Measurements from ENCODE around the gene ULK1. TPM values are rescaled to one million over a fixed set of nuclear protein-coding genes. Genes with fewer than 3 reads are reported as not detected.

ULK1 gene
- total RNA-seq, 1 donor = 14.1 TPM

GRCh38 chr12:131920902-131921840 lies 26.7 kb downstream of the ULK1 start:
- no peaks in the 10 kb centered on the region for H3K79me2 ChIP-seq (ENCODE audit: insufficient read depth, low read length)
- H3K36me3 ChIP-seq (ENCODE audit: insufficient read depth, low read length) = peaks cover 13% of the 10 kb centered on the region
- no peaks in the 10 kb centered on the region for H3K9me3 ChIP-seq (ENCODE audit: low read depth, low read length)
- peak; percentile 83 for DNase-seq (ENCODE audit: insufficient read length, low spot score, missing footprints)
- no peaks in the 10 kb centered on the region for H3K4me1 ChIP-seq (ENCODE audit: insufficient read depth, low read length)
- H3K4me2 ChIP-seq (ENCODE audit: insufficient read depth, low read length) = no peak overlapping the region
- no peak overlapping the region for H3K27ac ChIP-seq (ENCODE audit: low read depth, low read length)
- H3K4me3 ChIP-seq (ENCODE audit: insufficient read depth, low read length) = no peak overlapping the region
- no peak for TF ChIP-seq CTCF (IDR thresholded peaks at IDR 0.05; ENCODE audit: extremely low read depth, low read depth, low read length)
- no peak overlapping the region for H2AFZ ChIP-seq (ENCODE audit: low read length)
- H4K20me1 ChIP-seq (ENCODE audit: insufficient read depth, low read length) = no peaks in the 10 kb centered on the region
- H3K27me3 ChIP-seq (ENCODE audit: insufficient read depth, low read length) = no peaks in the 10 kb centered on the region

GRCh38 chr12:131921866-131922769 lies 27.7 kb downstream of the ULK1 start:
- no peak overlapping the region for H2AFZ ChIP-seq (ENCODE audit: low read length)
- H3K79me2 ChIP-seq (ENCODE audit: insufficient read depth, low read length) = no peaks in the 10 kb centered on the region
- no peak for TF ChIP-seq CTCF (IDR thresholded peaks at IDR 0.05; ENCODE audit: extremely low read depth, low read depth, low read length)
- no peak overlapping the region for H3K27ac ChIP-seq (ENCODE audit: low read depth, low read length)
- H3K9me3 ChIP-seq (ENCODE audit: low read depth, low read length) = no peaks in the 10 kb centered on the region
- no peaks in the 10 kb centered on the region for H3K4me1 ChIP-seq (ENCODE audit: insufficient read depth, low read length)
- H3K4me2 ChIP-seq (ENCODE audit: insufficient read depth, low read length) = no peak overlapping the region
- H3K27me3 ChIP-seq (ENCODE audit: insufficient read depth, low read length) = no peaks in the 10 kb centered on the region
- H3K4me3 ChIP-seq (ENCODE audit: insufficient read depth, low read length) = no peak overlapping the region
- peak; percentile 73 for DNase-seq (ENCODE audit: insufficient read length, low spot score, missing footprints)
- H3K36me3 ChIP-seq (ENCODE audit: insufficient read depth, low read length) = peaks cover 9% of the 10 kb centered on the region
- no peaks in the 10 kb centered on the region for H4K20me1 ChIP-seq (ENCODE audit: insufficient read depth, low read length)

GRCh38 chr12:131922772-131923171 lies 28.4 kb downstream of the ULK1 start:
- no peak overlapping the region for H2AFZ ChIP-seq (ENCODE audit: low read length)
- H3K27ac ChIP-seq (ENCODE audit: low read depth, low read length) = no peak overlapping the region
- no peaks in the 10 kb centered on the region for H3K9me3 ChIP-seq (ENCODE audit: low read depth, low read length)
- H4K20me1 ChIP-seq (ENCODE audit: insufficient read depth, low read length) = no peaks in the 10 kb centered on the region
- no peak for TF ChIP-seq CTCF (IDR thresholded peaks at IDR 0.05; ENCODE audit: extremely low read depth, low read depth, low read length)
- H3K27me3 ChIP-seq (ENCODE audit: insufficient read depth, low read length) = no peaks in the 10 kb centered on the region
- H3K4me3 ChIP-seq (ENCODE audit: insufficient read depth, low read length) = no peak overlapping the region
- H3K36me3 ChIP-seq (ENCODE audit: insufficient read depth, low read length) = peaks cover 9% of the 10 kb centered on the region
- no peaks in the 10 kb centered on the region for H3K79me2 ChIP-seq (ENCODE audit: insufficient read depth, low read length)
- DNase-seq (ENCODE audit: insufficient read length, low spot score, missing footprints) = peak; percentile 72
- no peaks in the 10 kb centered on the region for H3K4me1 ChIP-seq (ENCODE audit: insufficient read depth, low read length)
- H3K4me2 ChIP-seq (ENCODE audit: insufficient read depth, low read length) = no peak overlapping the region
